Measurements from ENCODE around the gene CCDC112.

Gene CCDC112

GRCh38 chr5:115296124-115297022 lies at the start of gene CCDC112:
Gene CCDC112, minus strand, starts transcription at chr5:115296654. Its CDS starts 111 bp downstream, at chr5:115296543.
- DNase-seq: peak; percentile 50

- no peak for DNase-seq
Observed at GRCh38 chr5:115345344-115345743, 48.9 kb upstream of the CCDC112 start.

GRCh38 chr5:115343855-115344254 lies 47.4 kb upstream of the CCDC112 start:
- no peak for DNase-seq

GRCh38 chr5:115342590-115343377 lies 46.3 kb upstream of the CCDC112 start:
- DNase-seq: no peak

- DNase-seq: no peak
Observed at GRCh38 chr5:115341745-115342144, 45.3 kb upstream of the CCDC112 start.

- DNase-seq: no peak
Observed at GRCh38 chr5:115338851-115339250, 42.4 kb upstream of the CCDC112 start.

GRCh38 chr5:115337882-115338281 lies 41.4 kb upstream of the CCDC112 start:
- no peak for DNase-seq

- no peak for DNase-seq
Observed at GRCh38 chr5:115336964-115337363, 40.5 kb upstream of the CCDC112 start.

GRCh38 chr5:115336201-115336720 lies 39.8 kb upstream of the CCDC112 start:
- no peak for DNase-seq

- no peak for DNase-seq
Observed at GRCh38 chr5:115335301-115335700, 38.8 kb upstream of the CCDC112 start.

GRCh38 chr5:115333164-115333563 lies 36.7 kb upstream of the CCDC112 start:
- DNase-seq: no peak

GRCh38 chr5:115330830-115331229 lies 34.4 kb upstream of the CCDC112 start:
- no peak for DNase-seq

- no peak for DNase-seq
Observed at GRCh38 chr5:115329475-115329874, 33.0 kb upstream of the CCDC112 start.

GRCh38 chr5:115328617-115329274 lies 32.3 kb upstream of the CCDC112 start:
- DNase-seq: peak; percentile 84

GRCh38 chr5:115325296-115325959 lies 29.0 kb upstream of the CCDC112 start:
- DNase-seq: no peak

- no peak for DNase-seq
Observed at GRCh38 chr5:115324021-115324420, 27.6 kb upstream of the CCDC112 start.

- no peak for DNase-seq
Observed at GRCh38 chr5:115322729-115323128, 26.3 kb upstream of the CCDC112 start.

GRCh38 chr5:115321309-115321708 lies 24.9 kb upstream of the CCDC112 start:
- no peak for DNase-seq

- DNase-seq: no peak
Observed at GRCh38 chr5:115320515-115320914, 24.1 kb upstream of the CCDC112 start.

- DNase-seq: no peak
Observed at GRCh38 chr5:115320006-115320405, 23.6 kb upstream of the CCDC112 start.

GRCh38 chr5:115319007-115319406 lies 22.6 kb upstream of the CCDC112 start:
- no peak for DNase-seq

GRCh38 chr5:115317736-115318135 lies 21.3 kb upstream of the CCDC112 start:
- no peak for DNase-seq

- DNase-seq: no peak
Observed at GRCh38 chr5:115317320-115317719, 20.9 kb upstream of the CCDC112 start.
